Measurements from ENCODE around the gene AGPAT4. TPM values are rescaled to one million over a fixed set of nuclear protein-coding genes. Genes with fewer than 3 reads are reported as not detected.

Gene AGPAT4
- total and polyA plus RNA-seq, 2 donors (not counting 3 experiments of a cell fraction or from before 2014, with no cell fraction given): 10.2 to 15.2 TPM

GRCh38 chr6:161085246-161085645 lies 188.6 kb downstream of the AGPAT4 start:
- no peaks in the 10 kb centered on the region for H3K9me1 ChIP-seq (replicated peaks; ENCODE audit: control insufficient read depth, extremely low read depth, insufficient read depth, low read length)
- BruUV-seq (replicated peaks): no TSS peak
- no peaks in the 10 kb centered on the region for H3K79me2 ChIP-seq (ENCODE audit: control insufficient read depth, insufficient read depth, low read length)
- no peak for DNase-seq (ENCODE audit: low read depth, low spot score)
- H2AFZ ChIP-seq (ENCODE audit: low read depth, low read length): no peak overlapping the region
- TF ChIP-seq FOS (IDR thresholded peaks at IDR 0.05; ENCODE audit: borderline replicate concordance, insufficient read depth, low read length) (no peak), POLR2AphosphoS5 (IDR thresholded peaks at IDR 0.05; ENCODE audit: insufficient read depth, low read depth, low read length) (no peak), JUN (IDR thresholded peaks at IDR 0.05; ENCODE audit: borderline replicate concordance, insufficient read depth, insufficient read length, low read depth) (no peak), GATA2 (IDR thresholded peaks at IDR 0.05; ENCODE audit: insufficient read depth, insufficient read length, low read depth, low read length) (no peak), MYC (IDR thresholded peaks at IDR 0.05; ENCODE audit: low read depth, low read length) (no peak), MAX (IDR thresholded peaks at IDR 0.05; ENCODE audit: insufficient read depth, insufficient read length) (no peak), EZH2 (IDR thresholded peaks at IDR 0.05; ENCODE audit: borderline replicate concordance, low read depth, low read length, severe bottlenecking) (no peak), POLR2A (IDR thresholded peaks at IDR 0.05; ENCODE audit: low read depth, low read length) (no peak), CTCF (IDR thresholded peaks at IDR 0.05; ENCODE audit: extremely low read depth in 1 of 2, insufficient read depth in 1 of 2, low read depth in 1 of 2, low read length in 2 of 2) (no peak)
- intact Hi-C loops (cut with micrococcal nuclease) (no loop called here), dilution Hi-C loops (cut with MboI; ENCODE audit: extremely low pct_ligation_motif_present, low sequenced_read_pairs) (no loop called here)
- POLR2A ChIA-PET: no interaction called here
- no peaks in the 10 kb centered on the region for H3K9me3 ChIP-seq (replicated peaks; ENCODE audit: control insufficient read depth, insufficient read depth, low read length)
- H3K27me3 ChIP-seq (ENCODE audit: control insufficient read depth in 2 of 2, insufficient read depth in 2 of 2, low read length in 2 of 2): no peaks in the 10 kb centered on the region
- no peaks in the 10 kb centered on the region for H3K4me1 ChIP-seq (ENCODE audit: control insufficient read depth, extremely low read depth, insufficient read depth, low read length)
- H3K36me3 ChIP-seq (ENCODE audit: control insufficient read depth in 2 of 2, extremely low read depth in 1 of 2, insufficient read depth in 2 of 2, low read length in 2 of 2): peaks cover 13 to 17% of the 10 kb centered on the region in 2 experiments
- no peak for FAIRE-seq
- H3K4me3 ChIP-seq (replicated peaks in 1 of 3; ENCODE audit: insufficient read depth in 1 of 3, low read depth in 1 of 3, low read length in 3 of 3): no peak overlapping the region
- no peak overlapping the region for H3K27ac ChIP-seq (ENCODE audit: insufficient read depth, low read depth, low read length)
- no peak overlapping the region for H3K4me2 ChIP-seq (ENCODE audit: insufficient read depth, low read length)
- H4K20me1 ChIP-seq (replicated peaks; ENCODE audit: control insufficient read depth, extremely low read depth, insufficient read depth, low read length): no peaks in the 10 kb centered on the region
- H3K9ac ChIP-seq (replicated peaks; ENCODE audit: extremely low read depth, insufficient read depth, low read length): no peak overlapping the region
- CTCF ChIA-PET: no interaction called here
